ENCODE measurements around the gene AGAP2. TPM values are rescaled to one million over a fixed set of nuclear protein-coding genes. Genes with fewer than 3 reads are reported as not detected.

The AGAP2 gene
- total and polyA plus RNA-seq, 2 of the 8 experiments (the other 6 are each of a cell fraction or from before 2014, with no cell fraction given): 1.5 TPM

GRCh38 chr12:57739914-57740538, 1.5 kb upstream of the AGAP2 start:
- H3K23me2 ChIP-seq (ENCODE audit: low read depth, low read length): peaks cover 2% of the 10 kb centered on the region; the same call in 1 of the 2 replicates
- no peak overlapping the region for H3K14ac ChIP-seq (ENCODE audit: insufficient read length)
- H3K4me3 ChIP-seq (ENCODE audit: extremely low read depth in 1 of 4, insufficient read depth in 2 of 4, low read depth in 3 of 4, low read length in 4 of 4): no peak overlapping the region
- no peak overlapping the region; the same call in 1 of the 2 replicates for H2BK12ac ChIP-seq (ENCODE audit: low read depth, low read length)
- no peak overlapping the region for H3K27ac ChIP-seq (ENCODE audit: low read depth, low read length)
- H2BK20ac ChIP-seq (ENCODE audit: low read length): no peak overlapping the region
- no peaks in the 10 kb centered on the region for H3K79me2 ChIP-seq (ENCODE audit: control insufficient read depth in 1 of 2, insufficient read depth in 2 of 2, low read length in 2 of 2)
- 49% methylated on average over 10 of the region's 10 CpGs; no CpG with 5 or more reads in 1 of the 2 experiments for WGBS, 2 experiments (ENCODE audit: extremely low coverage in 1 of 2, insufficient coverage in 1 of 2, insufficient read length in 1 of 2, insufficient replicate concordance in 2 of 2, low coverage in 1 of 2, low lambda C conversion rate in 2 of 2, missing lambda C conversion rate in 1 of 2)
- H3K18ac ChIP-seq (ENCODE audit: extremely low read depth, low read length): no peak overlapping the region
- H4K91ac ChIP-seq (replicated peaks; ENCODE audit: insufficient read length, low read length): no peak overlapping the region
- FAIRE-seq (no peak), DNase-seq (ENCODE audit: low read depth in 1 of 2, low spot score in 2 of 2) (no peak)
- H2BK15ac ChIP-seq (ENCODE audit: low read length): no peak overlapping the region
- no peaks in the 10 kb centered on the region for H3K79me1 ChIP-seq (ENCODE audit: low read depth, low read length)
- no peaks in the 10 kb centered on the region; a peak in 1 of 4 replicates for H3K9me3 ChIP-seq (ENCODE audit: insufficient read depth in 2 of 2, low read depth in 1 of 2, low read length in 1 of 2)
- no peak overlapping the region for H2AFZ ChIP-seq (ENCODE audit: low read length)
- POLR2A ChIA-PET (ENCODE audit: partially characterized antibody): interaction anchor here (0.9 to 3.9 kb wide), 4 partner anchors 10 to 25 kb away, joined by 3 to 25 read pairs (median 4); partner anchors contain the start of gene CDK4
- H3K36me3 ChIP-seq (ENCODE audit: control insufficient read depth in 2 of 4, insufficient read depth in 4 of 4, low read length in 3 of 4): peaks cover 0 to 6% (median 0%) of the 10 kb centered on the region in 4 experiments; a peak in 1 of 8 replicates
- no peak overlapping the region for H3K56ac ChIP-seq (replicated peaks; ENCODE audit: insufficient read length, low read depth, low read length)
- no peak overlapping the region for H4K5ac ChIP-seq (ENCODE audit: insufficient read length, low read depth, low read length)
- H3K4me2 ChIP-seq (ENCODE audit: insufficient read depth in 1 of 2, low read depth in 2 of 2, low read length in 2 of 2): peak overlapping the region in 1 of 2 experiments; percentile 93; a peak in 2 of 4 replicates
- H3K23ac ChIP-seq (ENCODE audit: insufficient read length): no peak overlapping the region
- H4K20me1 ChIP-seq (replicated peaks in 1 of 2; ENCODE audit: control insufficient read depth in 1 of 2, insufficient read depth in 2 of 2, low read length in 2 of 2): peaks cover 0 to 11% of the 10 kb centered on the region in 2 experiments
- H2BK120ac ChIP-seq (replicated peaks; ENCODE audit: low read depth, low read length): no peak overlapping the region
- CTCF ChIA-PET (ENCODE audit: partially characterized antibody): interaction anchor here (0.6 to 11.2 kb wide), 6 partner anchors 17 to 265 kb away, joined by 3 to 149 read pairs (median 6); partner anchors contain the start of gene B4GALNT1
- H3K9ac ChIP-seq (replicated peaks in 1 of 4; ENCODE audit: extremely low read depth in 1 of 4, low read depth in 3 of 4, low read length in 3 of 4): no peak overlapping the region
- H2BK5ac ChIP-seq (ENCODE audit: low read depth, low read length): no peak overlapping the region
- H3K4me1 ChIP-seq (replicated peaks in 1 of 4; ENCODE audit: control insufficient read depth in 3 of 4, insufficient read depth in 4 of 4, low read length in 3 of 4): peaks cover 6 to 28% (median 12%) of the 10 kb centered on the region in 4 experiments; a peak in 6 of 7 replicates
- H4K8ac ChIP-seq (ENCODE audit: extremely low read depth, insufficient read depth, low read length): no peak overlapping the region; the same call in 1 of the 2 replicates
- H2AK5ac ChIP-seq (ENCODE audit: low read depth, low read length): no peak overlapping the region
- H3K27me3 ChIP-seq (replicated peaks in 1 of 4; ENCODE audit: control insufficient read depth in 3 of 4, extremely low read depth in 1 of 4, insufficient read depth in 3 of 4, low read length in 3 of 4): peaks cover 39 to 68% (median 62%) of the 10 kb centered on the region in 4 experiments
- H3K4ac ChIP-seq (replicated peaks; ENCODE audit: insufficient read length, low read depth, low read length): no peak overlapping the region
- TF ChIP-seq BCL11A (IDR thresholded peaks at IDR 0.05; ENCODE audit: low read depth in 2 of 2, low read length in 2 of 2) (no peak), SUZ12 (IDR thresholded peaks at IDR 0.05; ENCODE audit: low read length) (no peak), SIRT6 (IDR thresholded peaks at IDR 0.05; ENCODE audit: low read length) (no peak), RNF2 (IDR thresholded peaks at IDR 0.05; ENCODE audit: borderline replicate concordance, low read depth, low read length, missing control alignments, poor library complexity, severe bottlenecking) (no peak), CHD2 (IDR thresholded peaks at IDR 0.05; ENCODE audit: low read length) (no peak), JUN (IDR thresholded peaks at IDR 0.05; ENCODE audit: low read depth, low read length) (no peak), CBX8 (IDR thresholded peaks at IDR 0.05; ENCODE audit: borderline replicate concordance, low read depth, low read length) (no peak), CTCF (IDR thresholded peaks at IDR 0.05; ENCODE audit: control extremely low read depth in 1 of 3, insufficient read depth in 1 of 3, low read depth in 1 of 3, low read length in 3 of 3) (no peak), TAF1 (IDR thresholded peaks at IDR 0.05; ENCODE audit: low read depth, low read length) (no peak), SIX5 (IDR thresholded peaks at IDR 0.05; ENCODE audit: low read depth, low read length) (no peak)
